SH-SY5Y (cell line): ENCODE measurements around the gene GPC5.

Source experiments
- GATA2 ChIP-seq: IDR thresholded peaks from 2 replicates; pipeline ENCODE4 v1.6.1; 2011; ENCODE audit warnings: mild to moderate bottlenecking, low read depth, low read length
- GATA3 ChIP-seq: IDR thresholded peaks from 2 replicates; pipeline ENCODE4 v1.6.1; 2011; ENCODE audit warnings: low read depth, mild to moderate bottlenecking, low read length, moderate library complexity

GRCh38 chr13:92682832-92683517 lies 1284.6 kb downstream of the GPC5 start:
- TF ChIP-seq GATA2 (no peak), GATA3 (no peak)
